ENCODE results near the gene STRADA.

Gene STRADA

GRCh38 chr17:63758428-63758827 lies 16.8 kb upstream of the STRADA start:
- no peak for TF ChIP-seq CTCF (conservative IDR thresholded peaks at IDR 0.05; ENCODE audit: control insufficient read depth, insufficient read depth, low read depth, low read length)
- DNase-seq (ENCODE audit: low read depth) = no peak
- no peak overlapping the region for H3K4me3 ChIP-seq (ENCODE audit: control insufficient read depth, low read depth, low read length)

- no peak overlapping the region for H3K4me3 ChIP-seq (ENCODE audit: control insufficient read depth, low read depth, low read length)
- DNase-seq (ENCODE audit: low read depth) = no peak
- no peak for TF ChIP-seq CTCF (conservative IDR thresholded peaks at IDR 0.05; ENCODE audit: control insufficient read depth, insufficient read depth, low read depth, low read length)
Measured at GRCh38 chr17:63754046-63754445, 12.4 kb upstream of the STRADA start.

GRCh38 chr17:63753215-63753614 lies 11.6 kb upstream of the STRADA start:
- TF ChIP-seq CTCF (conservative IDR thresholded peaks at IDR 0.05; ENCODE audit: control insufficient read depth, insufficient read depth, low read depth, low read length) = no peak
- no peak overlapping the region for H3K4me3 ChIP-seq (ENCODE audit: control insufficient read depth, low read depth, low read length)
- DNase-seq (ENCODE audit: low read depth) = no peak

- TF ChIP-seq CTCF (conservative IDR thresholded peaks at IDR 0.05; ENCODE audit: control insufficient read depth, insufficient read depth, low read depth, low read length) = no peak
- no peak overlapping the region for H3K4me3 ChIP-seq (ENCODE audit: control insufficient read depth, low read depth, low read length)
- DNase-seq (ENCODE audit: low read depth) = no peak
Measured at GRCh38 chr17:63752707-63753106, 11.1 kb upstream of the STRADA start.

- no peak overlapping the region for H3K4me3 ChIP-seq (ENCODE audit: control insufficient read depth, low read depth, low read length)
- no peak for DNase-seq (ENCODE audit: low read depth)
Measured at GRCh38 chr17:63751806-63752205, 10.2 kb upstream of the STRADA start.

GRCh38 chr17:63741143-63741407 lies 524 bp downstream of the STRADA start:
- no peak for DNase-seq (ENCODE audit: low read depth)
- peak overlapping the region; percentile 87 for H3K4me3 ChIP-seq (ENCODE audit: control insufficient read depth, low read depth, low read length)
- TF ChIP-seq CTCF (conservative IDR thresholded peaks at IDR 0.05; ENCODE audit: control insufficient read depth, insufficient read depth, low read depth, low read length) = no peak

More at GRCh38 chr17:63751806-63752205, 10.2 kb upstream of the STRADA start:
- TF ChIP-seq CTCF (conservative IDR thresholded peaks at IDR 0.05; ENCODE audit: control insufficient read depth, insufficient read depth, low read depth, low read length) = no peak

- no peak for TF ChIP-seq CTCF (conservative IDR thresholded peaks at IDR 0.05; ENCODE audit: control insufficient read depth, insufficient read depth, low read depth, low read length)
- peak; percentile 14 for DNase-seq (ENCODE audit: low read depth)
- peak overlapping the region; percentile 87 for H3K4me3 ChIP-seq (ENCODE audit: control insufficient read depth, low read depth, low read length)
Measured at GRCh38 chr17:63740464-63741142, 996 bp downstream of the STRADA start.

Measured in fibroblast of mammary gland (primary cell).